GM23338 (cell line): ENCODE results near the gene CST9.

ENCODE experiments used
- EZH2 ChIP-seq: fragments of 200-600 bp; sonication (generic); IDR thresholded peaks from one replicate; pipeline ENCODE4 v1.8.0; 2017; ENCODE audit warnings: antibody characterized with exemption, mild to moderate bottlenecking, low read depth; ENCODE audit not compliant: unreplicated experiment
- EZH2phosphoT487 ChIP-seq: fragments of 200-600 bp; sonication (generic); IDR thresholded peaks from one replicate; pipeline ENCODE4 v1.8.1; 2018; ENCODE audit warnings: antibody characterized with exemption; ENCODE audit not compliant: unreplicated experiment
- JUNB ChIP-seq: IDR thresholded peaks from one replicate; pipeline ENCODE4 v1.6.1; 2016; ENCODE audit warnings: antibody characterized with exemption; ENCODE audit not compliant: unreplicated experiment
- POLR2AphosphoS5 ChIP-seq: IDR thresholded peaks from 2 replicates; pipeline ENCODE4 v1.6.1; 2016; ENCODE audit warnings: antibody characterized with exemption, low read depth
- ZNF114 ChIP-seq: fragments of 250-450 bp; sonication (Bioruptor Pico); IDR thresholded peaks from 2 replicates; pipeline ENCODE4 v1.5.0; 2020; ENCODE audit warnings: mild to moderate bottlenecking, moderate library complexity
- TF ChIP-seq, protein P1 (sequence below), 2 experiments: fragments of 200-600 bp in 1 of 2; sonication (generic) in 1 of 2; conservative IDR thresholded peaks; 2 replicates each; pipeline versions ENCODE4 v1.5.1 to v1.6.1; 2016 to 2017; ENCODE audit warnings: antibody characterized with exemption in 2 of 2, low read depth in 2 of 2, mild to moderate bottlenecking in 2 of 2, moderate library complexity in 1 of 2
- TF ChIP-seq, protein P2 (sequence below): IDR thresholded peaks from one replicate; pipeline ENCODE4 v1.6.1; 2018; ENCODE audit warnings: antibody characterized with exemption; ENCODE audit not compliant: unreplicated experiment

DNA sequence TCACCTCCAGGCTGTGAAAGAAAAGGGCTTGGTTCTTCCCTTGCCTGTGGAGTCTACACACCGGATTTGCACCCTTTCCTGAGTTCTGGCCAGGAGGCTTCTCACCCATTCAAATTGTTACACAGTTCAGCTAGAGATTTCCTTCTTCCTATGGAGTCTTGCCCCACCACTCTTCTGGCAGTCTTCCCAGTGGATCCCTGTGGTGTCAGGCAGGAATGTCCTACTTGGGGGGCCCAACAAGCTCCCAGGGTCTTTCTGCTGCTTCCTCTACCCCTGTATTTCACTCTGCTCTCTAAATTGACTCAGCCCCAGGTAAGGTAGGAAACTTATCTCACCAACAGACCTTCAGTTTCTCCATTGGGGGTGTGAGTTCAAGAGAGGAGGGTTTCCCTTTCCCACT is 23.4 kb downstream of the CST9 start:
- TF ChIP-seq, protein P1, sequence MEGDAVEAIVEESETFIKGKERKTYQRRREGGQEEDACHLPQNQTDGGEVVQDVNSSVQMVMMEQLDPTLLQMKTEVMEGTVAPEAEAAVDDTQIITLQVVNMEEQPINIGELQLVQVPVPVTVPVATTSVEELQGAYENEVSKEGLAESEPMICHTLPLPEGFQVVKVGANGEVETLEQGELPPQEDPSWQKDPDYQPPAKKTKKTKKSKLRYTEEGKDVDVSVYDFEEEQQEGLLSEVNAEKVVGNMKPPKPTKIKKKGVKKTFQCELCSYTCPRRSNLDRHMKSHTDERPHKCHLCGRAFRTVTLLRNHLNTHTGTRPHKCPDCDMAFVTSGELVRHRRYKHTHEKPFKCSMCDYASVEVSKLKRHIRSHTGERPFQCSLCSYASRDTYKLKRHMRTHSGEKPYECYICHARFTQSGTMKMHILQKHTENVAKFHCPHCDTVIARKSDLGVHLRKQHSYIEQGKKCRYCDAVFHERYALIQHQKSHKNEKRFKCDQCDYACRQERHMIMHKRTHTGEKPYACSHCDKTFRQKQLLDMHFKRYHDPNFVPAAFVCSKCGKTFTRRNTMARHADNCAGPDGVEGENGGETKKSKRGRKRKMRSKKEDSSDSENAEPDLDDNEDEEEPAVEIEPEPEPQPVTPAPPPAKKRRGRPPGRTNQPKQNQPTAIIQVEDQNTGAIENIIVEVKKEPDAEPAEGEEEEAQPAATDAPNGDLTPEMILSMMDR (conservative IDR thresholded peaks at IDR 0.05; ENCODE audit: low read depth in 2 of 2) = no peak
- TF ChIP-seq, protein P2, sequence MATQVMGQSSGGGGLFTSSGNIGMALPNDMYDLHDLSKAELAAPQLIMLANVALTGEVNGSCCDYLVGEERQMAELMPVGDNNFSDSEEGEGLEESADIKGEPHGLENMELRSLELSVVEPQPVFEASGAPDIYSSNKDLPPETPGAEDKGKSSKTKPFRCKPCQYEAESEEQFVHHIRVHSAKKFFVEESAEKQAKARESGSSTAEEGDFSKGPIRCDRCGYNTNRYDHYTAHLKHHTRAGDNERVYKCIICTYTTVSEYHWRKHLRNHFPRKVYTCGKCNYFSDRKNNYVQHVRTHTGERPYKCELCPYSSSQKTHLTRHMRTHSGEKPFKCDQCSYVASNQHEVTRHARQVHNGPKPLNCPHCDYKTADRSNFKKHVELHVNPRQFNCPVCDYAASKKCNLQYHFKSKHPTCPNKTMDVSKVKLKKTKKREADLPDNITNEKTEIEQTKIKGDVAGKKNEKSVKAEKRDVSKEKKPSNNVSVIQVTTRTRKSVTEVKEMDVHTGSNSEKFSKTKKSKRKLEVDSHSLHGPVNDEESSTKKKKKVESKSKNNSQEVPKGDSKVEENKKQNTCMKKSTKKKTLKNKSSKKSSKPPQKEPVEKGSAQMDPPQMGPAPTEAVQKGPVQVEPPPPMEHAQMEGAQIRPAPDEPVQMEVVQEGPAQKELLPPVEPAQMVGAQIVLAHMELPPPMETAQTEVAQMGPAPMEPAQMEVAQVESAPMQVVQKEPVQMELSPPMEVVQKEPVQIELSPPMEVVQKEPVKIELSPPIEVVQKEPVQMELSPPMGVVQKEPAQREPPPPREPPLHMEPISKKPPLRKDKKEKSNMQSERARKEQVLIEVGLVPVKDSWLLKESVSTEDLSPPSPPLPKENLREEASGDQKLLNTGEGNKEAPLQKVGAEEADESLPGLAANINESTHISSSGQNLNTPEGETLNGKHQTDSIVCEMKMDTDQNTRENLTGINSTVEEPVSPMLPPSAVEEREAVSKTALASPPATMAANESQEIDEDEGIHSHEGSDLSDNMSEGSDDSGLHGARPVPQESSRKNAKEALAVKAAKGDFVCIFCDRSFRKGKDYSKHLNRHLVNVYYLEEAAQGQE = no peak
- TF ChIP-seq JUNB (no peak), ZNF114 (CRISPR knock-in tag) (no peak), EZH2 (no peak), EZH2phosphoT487 (no peak), POLR2AphosphoS5 (no peak)
